HFF-Myc (cell line): ENCODE measurements around the gene RAP1GAP2.

Experiments used
- DNase-seq: peaks from one replicate; pipeline ENCODE4 v3.0.0-alpha.2; 2011; ENCODE audit warnings: low read depth; ENCODE audit errors: extremely low read depth
- H3K4me3 ChIP-seq: replicated peaks from 2 replicates; pipeline ENCODE4 v1.5.1; 2011; ENCODE audit warnings: low read depth, mild to moderate bottlenecking, control low read depth, low read length
- CTCF ChIP-seq: IDR thresholded peaks from 2 replicates; pipeline ENCODE4 v1.5.1; 2012; ENCODE audit warnings: mild to moderate bottlenecking, low read depth, low read length, control low read depth; ENCODE audit errors: missing control alignments

The RAP1GAP2 gene

GRCh38 chr17:2871205-2871604, 75.0 kb downstream of the RAP1GAP2 start:
- no peak for DNase-seq
- H3K4me3 ChIP-seq: no peak overlapping the region
- TF ChIP-seq CTCF: no peak

GRCh38 chr17:2871720-2872119, 75.5 kb downstream of the RAP1GAP2 start:
- no peak for DNase-seq
- no peak for TF ChIP-seq CTCF
- H3K4me3 ChIP-seq: no peak overlapping the region

GRCh38 chr17:2872282-2872681, 76.0 kb downstream of the RAP1GAP2 start:
- no peak for DNase-seq
- TF ChIP-seq CTCF: no peak
- no peak overlapping the region for H3K4me3 ChIP-seq

GRCh38 chr17:2874189-2874686, 78.0 kb downstream of the RAP1GAP2 start:
- DNase-seq: no peak
- no peak overlapping the region for H3K4me3 ChIP-seq
- TF ChIP-seq CTCF: no peak

GRCh38 chr17:2875608-2876007, 79.4 kb downstream of the RAP1GAP2 start:
- no peak overlapping the region for H3K4me3 ChIP-seq
- DNase-seq: no peak
- no peak for TF ChIP-seq CTCF

- DNase-seq: no peak
- no peak overlapping the region for H3K4me3 ChIP-seq
- no peak for TF ChIP-seq CTCF
These were observed 80.2 kb downstream of the RAP1GAP2 start for GRCh38 chr17:2876467-2876866.

GRCh38 chr17:2878751-2879254, 82.6 kb downstream of the RAP1GAP2 start:
- TF ChIP-seq CTCF: no peak
- no peak for DNase-seq

More at GRCh38 chr17:2878751-2879254, 82.6 kb downstream of the RAP1GAP2 start:
- no peak overlapping the region for H3K4me3 ChIP-seq
